Measurements from ENCODE around the gene SH3BP1.

DNA sequence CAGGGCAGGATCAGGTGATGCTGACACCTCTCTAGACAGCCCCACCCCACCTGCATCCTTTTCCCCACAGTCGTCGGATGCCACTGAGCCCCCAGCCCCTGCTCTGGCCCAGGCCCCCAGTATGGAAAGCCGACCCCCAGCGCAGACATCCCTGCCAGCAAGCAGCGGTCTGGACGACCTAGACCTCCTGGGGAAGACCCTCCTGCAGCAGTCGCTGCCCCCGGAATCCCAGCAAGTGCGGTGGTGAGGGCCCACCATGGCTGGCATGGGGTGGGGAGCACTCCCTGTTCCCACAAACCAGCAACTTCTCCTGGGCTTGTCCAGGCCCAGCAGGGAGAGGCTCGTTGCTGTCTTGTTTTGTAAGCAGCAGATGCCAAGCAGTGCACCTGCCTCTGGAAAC lies 9.5 kb upstream of the SH3BP1 start:
- TF ChIP-seq POLR2A (IDR thresholded peaks at IDR 0.05): no peak
- TF ChIP-seq, protein P1, sequence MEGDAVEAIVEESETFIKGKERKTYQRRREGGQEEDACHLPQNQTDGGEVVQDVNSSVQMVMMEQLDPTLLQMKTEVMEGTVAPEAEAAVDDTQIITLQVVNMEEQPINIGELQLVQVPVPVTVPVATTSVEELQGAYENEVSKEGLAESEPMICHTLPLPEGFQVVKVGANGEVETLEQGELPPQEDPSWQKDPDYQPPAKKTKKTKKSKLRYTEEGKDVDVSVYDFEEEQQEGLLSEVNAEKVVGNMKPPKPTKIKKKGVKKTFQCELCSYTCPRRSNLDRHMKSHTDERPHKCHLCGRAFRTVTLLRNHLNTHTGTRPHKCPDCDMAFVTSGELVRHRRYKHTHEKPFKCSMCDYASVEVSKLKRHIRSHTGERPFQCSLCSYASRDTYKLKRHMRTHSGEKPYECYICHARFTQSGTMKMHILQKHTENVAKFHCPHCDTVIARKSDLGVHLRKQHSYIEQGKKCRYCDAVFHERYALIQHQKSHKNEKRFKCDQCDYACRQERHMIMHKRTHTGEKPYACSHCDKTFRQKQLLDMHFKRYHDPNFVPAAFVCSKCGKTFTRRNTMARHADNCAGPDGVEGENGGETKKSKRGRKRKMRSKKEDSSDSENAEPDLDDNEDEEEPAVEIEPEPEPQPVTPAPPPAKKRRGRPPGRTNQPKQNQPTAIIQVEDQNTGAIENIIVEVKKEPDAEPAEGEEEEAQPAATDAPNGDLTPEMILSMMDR (IDR thresholded peaks at IDR 0.05): no peak
